Stimulated activated CD8-positive, alpha-beta memory T cell treated with anti-CD3 and anti-CD28 coated beads, Interleukin-15, amount 100 ng/mL, for 4 hours (primary cell): ENCODE results near the gene TEX10.
"Not testable (repeated sequence)": the region's sequence is repeated elsewhere in the genome, so short reads cannot be mapped to it uniquely, and the experiment has no call there.

Experiments
- DNase-seq, 2 donors: peaks; one replicate each; pipeline ENCODE4 v3.0.0-alpha.2; 2020; ENCODE audit warnings: low read depth in 2 of 2

The TEX10 gene

GRCh38 chr9:100352727-100353505 lies at the start of gene TEX10:
TEX10 (minus strand) TSS chr9:100352942; CDS start chr9:100349363, 3,579 bp downstream.
- DNase-seq, result peak; percentile 72 to 79

GRCh38 chr9:100401042-100401441 lies 48.3 kb upstream of the TEX10 start:
- DNase-seq, result no peak

GRCh38 chr9:100397529-100398266 lies 45.0 kb upstream of the TEX10 start:
- DNase-seq, result no peak

- no peak for DNase-seq
Measured at GRCh38 chr9:100396769-100397168, 44.0 kb upstream of the TEX10 start.

- DNase-seq, result no peak
Measured at GRCh38 chr9:100394816-100395215, 42.1 kb upstream of the TEX10 start.

- no peak for DNase-seq
Measured at GRCh38 chr9:100394032-100394695, 41.4 kb upstream of the TEX10 start.

GRCh38 chr9:100392989-100393388 lies 40.2 kb upstream of the TEX10 start:
- DNase-seq, result not testable (repeated sequence)

- no peak for DNase-seq
Measured at GRCh38 chr9:100379862-100380261, 27.1 kb upstream of the TEX10 start.

GRCh38 chr9:100377015-100377414 lies 24.3 kb upstream of the TEX10 start:
- DNase-seq, result no peak

GRCh38 chr9:100375658-100376057 lies 22.9 kb upstream of the TEX10 start:
- no peak for DNase-seq

GRCh38 chr9:100372648-100373047 lies 19.9 kb upstream of the TEX10 start:
- DNase-seq, result no peak

GRCh38 chr9:100370064-100370723 lies 17.5 kb upstream of the TEX10 start:
- DNase-seq, result no peak

- no peak for DNase-seq
Measured at GRCh38 chr9:100368672-100369071, 15.9 kb upstream of the TEX10 start.

GRCh38 chr9:100366121-100366520 lies 13.4 kb upstream of the TEX10 start:
- DNase-seq, result no peak

- DNase-seq, result no peak
Measured at GRCh38 chr9:100364013-100364412, 11.3 kb upstream of the TEX10 start.

GRCh38 chr9:100359057-100359456 lies 6.3 kb upstream of the TEX10 start:
- DNase-seq, result no peak

- DNase-seq, result no peak
Measured at GRCh38 chr9:100357501-100357900, 4.8 kb upstream of the TEX10 start.

GRCh38 chr9:100355561-100355960 lies 2.8 kb upstream of the TEX10 start:
- DNase-seq, result no peak

GRCh38 chr9:100354121-100354800 lies 1.5 kb upstream of the TEX10 start:
- no peak for DNase-seq

- no peak for DNase-seq
Measured at GRCh38 chr9:100352201-100352726, 478 bp downstream of the TEX10 start.

- no peak for DNase-seq
Measured at GRCh38 chr9:100351508-100351907, 1.2 kb downstream of the TEX10 start.
